CD4-positive, alpha-beta T cell treated with Interleukin-17A for 1 hour (primary cell): ENCODE results near the gene BRICD5.
A peak's percentile ranks its signal among the peaks of the same experiment; 100 is the strongest.
"Not testable (repeated sequence)": the region's sequence is repeated elsewhere in the genome, so short reads cannot be mapped to it uniquely, and the experiment has no call there.

Experiments used
- DNase-seq: peaks from one replicate; pipeline ENCODE4 v3.0.0-alpha.2; 2020

The BRICD5 gene

GRCh38 chr16:2213817-2214718 lies 3.4 kb upstream of the BRICD5 start:
- DNase-seq: no peak

GRCh38 chr16:2212362-2213324 lies 2.0 kb upstream of the BRICD5 start:
- DNase-seq: no peak

- no peak for DNase-seq
Measured at GRCh38 chr16:2211923-2212347, 1.3 kb upstream of the BRICD5 start.

GRCh38 chr16:2210009-2210332 lies 692 bp downstream of the BRICD5 start:
- no peak for DNase-seq

- no peak for DNase-seq
Measured at GRCh38 chr16:2209258-2210008, 1.2 kb downstream of the BRICD5 start.

- no peak for DNase-seq
Measured at GRCh38 chr16:2208772-2209171, 1.9 kb downstream of the BRICD5 start.

- no peak for DNase-seq
Measured at GRCh38 chr16:2208308-2208707, 2.4 kb downstream of the BRICD5 start.

- DNase-seq: no peak
Measured at GRCh38 chr16:2207872-2208271, 2.8 kb downstream of the BRICD5 start.

GRCh38 chr16:2206780-2207433 lies 3.8 kb downstream of the BRICD5 start:
- no peak for DNase-seq

- DNase-seq: no peak
Measured at GRCh38 chr16:2206420-2206779, 4.3 kb downstream of the BRICD5 start.

GRCh38 chr16:2205967-2206313 lies 4.7 kb downstream of the BRICD5 start:
- DNase-seq: no peak

- DNase-seq: peak; percentile 91
Measured at GRCh38 chr16:2205104-2205966, 5.3 kb downstream of the BRICD5 start, which contains the start of gene MLST8. Gene MLST8 (plus strand): TSS chr16:2205454. CDS start chr16:2206086, 632 bp downstream.

- no peak for DNase-seq
Measured at GRCh38 chr16:2204416-2205103, 6.1 kb downstream of the BRICD5 start.

GRCh38 chr16:2203119-2203688 lies 7.5 kb downstream of the BRICD5 start:
- DNase-seq: not testable (repeated sequence)

GRCh38 chr16:2200313-2200712 lies 10.3 kb downstream of the BRICD5 start:
- no peak for DNase-seq

GRCh38 chr16:2199621-2200139 lies 11.0 kb downstream of the BRICD5 start:
- no peak for DNase-seq

GRCh38 chr16:2199095-2199494 lies 11.6 kb downstream of the BRICD5 start:
- no peak for DNase-seq

- no peak for DNase-seq
Measured at GRCh38 chr16:2198283-2198682, 12.4 kb downstream of the BRICD5 start.

GRCh38 chr16:2197765-2198164 lies 12.9 kb downstream of the BRICD5 start:
- no peak for DNase-seq

- DNase-seq: no peak
Measured at GRCh38 chr16:2196981-2197511, 13.6 kb downstream of the BRICD5 start.
